Aorta (tissue), 5 donors: Measurements from ENCODE around the gene SBF2. TPM values are rescaled to one million over a fixed set of nuclear protein-coding genes. Genes with fewer than 3 reads are reported as not detected.
"Not testable (repeated sequence)": the region's sequence is repeated elsewhere in the genome, so short reads cannot be mapped to it uniquely, and the experiment has no call there.

Experiments used
- ATAC-seq: fragments of 200-7000 bp; cut with Tn5 transposase; one replicate; pipeline ENCODE4 v1.9.1; 2022; ENCODE audit warnings: moderate library complexity; ENCODE audit not compliant: low FRiP score
- DNase-seq, 2 donors: peaks; one replicate each; pipeline ENCODE4 v3.0.0-alpha.2; 2020
- H3K27ac ChIP-seq, 2 donors: one replicate each; pipeline ENCODE4 v1.5.1; 2013; ENCODE audit warnings: low read length in 2 of 2, mild to moderate bottlenecking in 2 of 2, moderate library complexity in 2 of 2, control low read depth in 1 of 2, inconsistent platforms in 1 of 2, low read depth in 1 of 2
- H3K27me3 ChIP-seq, 2 donors: one replicate each; pipeline ENCODE4 v1.6.1; 2013; ENCODE audit warnings: control low read depth in 1 of 2, low read length in 1 of 2, mild to moderate bottlenecking in 1 of 2, moderate library complexity in 1 of 2; ENCODE audit not compliant: insufficient read depth in 2 of 2, control insufficient read depth in 1 of 2
- H3K36me3 ChIP-seq, 2 donors: one replicate each; pipeline ENCODE4 v1.6.1; 2013; ENCODE audit warnings: control low read depth in 1 of 2, low read length in 1 of 2, mild to moderate bottlenecking in 1 of 2; ENCODE audit not compliant: insufficient read depth in 2 of 2, control insufficient read depth in 1 of 2
- H3K4me1 ChIP-seq, 2 donors: one replicate each; pipeline ENCODE4 v1.6.1; 2013; ENCODE audit warnings: low read length in 2 of 2, control low read depth in 1 of 2, mild to moderate bottlenecking in 1 of 2, moderate library complexity in 1 of 2; ENCODE audit not compliant: insufficient read depth in 2 of 2, control insufficient read depth in 1 of 2
- H3K4me3 ChIP-seq, 2 donors: one replicate each; pipeline ENCODE4 v1.5.1; 2013; ENCODE audit warnings: low read length in 2 of 2, control low read depth in 1 of 2, mild to moderate bottlenecking in 1 of 2
- H3K9me3 ChIP-seq: one replicate; pipeline ENCODE4 v1.6.1; 2013; ENCODE audit warnings: mild to moderate bottlenecking, low read length; ENCODE audit not compliant: control insufficient read depth
- WGBS, 2 donors: extraction: QIAGEN DNeasy Blood & Tissue Kit; methylation state at CpG; one replicate each; pipeline ENCODE4 v1.1.7; 2013; 5-methylcytosine and 5-hydroxymethylcytosine counted together
- intact Hi-C, 2 donors: fragments of 100-400 bp; cut with DNase I; formaldehyde crosslinking; loops; one replicate each; pipeline versions ENCODE4 v1.14.2 to v1.15.0; 2022
- polyA plus RNA-seq, 2 donors: library from polyadenylated mRNA; stranded (reverse); fragments of 200-250 nt; gene quantifications; one replicate each; pipeline ENCODE4 v1.2.3, GENCODE V29; 2013
- total RNA-seq, 2 donors: library from RNA; stranded (reverse); fragmentation: NEBNext Ultra II Directional; extraction: Animal tissue kit (Norgen Biotek cat#: 25700); gene quantifications; one replicate each; pipeline ENCODE4 v1.2.1, GENCODE V29; 2021
- donor health status: healthy with polysubstance abuse.
- donor health status: Bipolar disorder and iron deficiency.
- donor health status: DM: no; HTN: no; CAD: no.
- donor health status: DM: no; HTN: no; CAD: no.
- donor health status: DM: yes; HTN: yes; CAD: no.

SBF2 gene
- total and polyA plus RNA-seq, 4 donors = 6.4 to 82.0 (median 47.6) TPM

DNA sequence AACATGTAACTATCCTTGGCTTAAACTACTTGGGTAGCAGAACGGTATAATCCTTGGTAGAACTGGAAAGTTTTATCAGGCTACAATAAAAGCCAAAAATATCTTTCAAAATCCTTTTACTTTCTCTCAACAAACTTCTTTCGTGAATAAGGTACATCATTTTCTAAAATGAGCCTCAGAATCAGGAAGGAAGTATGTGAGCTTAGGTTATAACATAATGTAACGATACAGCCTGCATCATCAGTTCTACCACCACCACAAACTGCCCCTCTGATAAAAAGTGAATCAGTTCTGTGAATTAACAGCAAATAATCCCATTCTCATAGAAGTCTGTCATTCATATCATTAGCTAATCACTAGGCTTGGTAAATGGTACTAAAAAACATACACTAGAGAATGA lies 244.3 kb downstream of the SBF2 start:
- H3K4me1 ChIP-seq = no peaks in the 10 kb centered on the region
- H3K27me3 ChIP-seq = no peaks in the 10 kb centered on the region
- ATAC-seq (no peak), DNase-seq (no peak)
- WGBS, 2 donors = 51 to 63% methylated on average over 3 of the region's 3 CpGs
- peaks cover 2% of the 10 kb centered on the region for H3K9me3 ChIP-seq
- intact Hi-C loops = no loop called here
- no peak overlapping the region for H3K4me3 ChIP-seq
- H3K27ac ChIP-seq = no peak overlapping the region
- H3K36me3 ChIP-seq = no peaks in the 10 kb centered on the region

DNA sequence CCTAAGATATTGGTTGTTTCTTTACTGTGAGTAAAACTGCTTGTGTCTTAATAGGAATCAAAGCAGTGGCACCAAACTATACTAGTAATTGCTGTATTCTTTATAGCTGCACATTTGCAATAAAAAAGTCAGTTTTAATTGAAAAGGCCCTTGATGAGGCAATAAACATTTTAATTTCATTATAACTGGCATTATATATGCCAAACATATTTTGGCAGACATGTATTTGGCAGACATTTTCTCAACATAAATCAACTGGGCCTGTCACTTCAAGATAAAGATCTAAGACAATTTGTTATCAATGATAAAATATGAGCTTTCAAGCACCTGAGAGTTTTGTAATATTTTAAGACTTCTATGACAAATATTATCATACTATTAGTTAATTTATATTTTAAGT lies 245.7 kb downstream of the SBF2 start:
- Histone ChIP-seq H3K9me3 (peaks cover 8% of the 10 kb centered on the region), H3K27ac (no peak overlapping the region), H3K27me3 (no peaks in the 10 kb centered on the region), H3K36me3 (peaks cover 0 to 1% of the 10 kb centered on the region in 2 donors), H3K4me3 (no peak overlapping the region), H3K4me1 (no peaks in the 10 kb centered on the region)
- no peak for ATAC-seq
- intact Hi-C loops = no loop called here
- no peak for DNase-seq

DNA sequence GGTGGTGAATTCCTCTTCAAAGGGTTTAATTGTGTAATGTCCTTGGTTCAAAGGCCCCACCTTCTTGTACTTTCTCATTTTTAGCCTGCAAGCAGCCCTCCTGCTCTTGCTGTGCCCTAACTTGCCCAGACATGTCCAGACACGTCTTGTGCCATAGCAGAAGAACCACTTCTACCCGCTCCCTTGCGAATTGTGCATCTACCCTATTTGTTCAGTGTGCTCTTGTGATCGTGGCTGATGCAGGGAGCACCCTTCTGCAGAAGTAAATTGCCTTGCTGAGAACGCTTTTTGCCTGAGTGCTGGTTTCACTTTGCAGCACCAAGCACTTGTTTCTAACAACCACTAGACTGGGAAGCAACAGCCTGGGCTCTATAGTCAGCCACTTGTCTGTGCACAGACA lies 249.4 kb downstream of the SBF2 start:
- no peak overlapping the region for H3K4me3 ChIP-seq
- intact Hi-C loops = no loop called here
- H3K27ac ChIP-seq = no peak overlapping the region
- no peaks in the 10 kb centered on the region for H3K4me1 ChIP-seq
- peaks cover 0 to 1% of the 10 kb centered on the region in 2 donors for H3K36me3 ChIP-seq
- DNase-seq = no peak
- no peak for ATAC-seq
- no peaks in the 10 kb centered on the region for H3K27me3 ChIP-seq
- peaks cover 8% of the 10 kb centered on the region for H3K9me3 ChIP-seq
- 98% methylated on average over 5 of the region's 5 CpGs for WGBS, 2 donors

DNA sequence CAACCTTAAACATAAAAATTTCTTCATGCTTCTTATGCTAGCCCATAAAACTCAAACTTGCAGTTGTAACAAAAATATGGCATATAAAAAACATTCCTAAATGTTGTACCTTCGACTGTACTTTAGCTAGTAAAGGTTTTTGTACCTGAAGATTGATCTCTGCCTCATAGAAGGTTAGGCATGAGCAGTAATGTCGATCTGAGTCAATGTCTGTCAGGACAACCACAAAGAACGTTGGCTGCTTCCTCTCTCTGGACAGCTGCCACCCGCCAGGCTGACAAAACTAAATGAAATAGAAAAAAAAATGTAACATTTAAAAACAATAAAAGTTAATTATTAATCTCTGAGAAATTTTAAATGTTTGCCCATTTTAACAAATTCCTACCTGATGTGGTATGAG lies 251.3 kb downstream of the SBF2 start:
- H3K4me3 ChIP-seq = no peak overlapping the region
- no peaks in the 10 kb centered on the region for H3K4me1 ChIP-seq
- WGBS, 2 donors = 81 to 88% methylated on average over 4 of the region's 4 CpGs
- intact Hi-C loops = no loop called here
- H3K36me3 ChIP-seq = peaks cover 0 to 1% of the 10 kb centered on the region in 2 donors
- ATAC-seq (no peak), DNase-seq (no peak)
- no peak overlapping the region for H3K27ac ChIP-seq
- no peaks in the 10 kb centered on the region for H3K27me3 ChIP-seq
- H3K9me3 ChIP-seq = peaks cover 8% of the 10 kb centered on the region

DNA sequence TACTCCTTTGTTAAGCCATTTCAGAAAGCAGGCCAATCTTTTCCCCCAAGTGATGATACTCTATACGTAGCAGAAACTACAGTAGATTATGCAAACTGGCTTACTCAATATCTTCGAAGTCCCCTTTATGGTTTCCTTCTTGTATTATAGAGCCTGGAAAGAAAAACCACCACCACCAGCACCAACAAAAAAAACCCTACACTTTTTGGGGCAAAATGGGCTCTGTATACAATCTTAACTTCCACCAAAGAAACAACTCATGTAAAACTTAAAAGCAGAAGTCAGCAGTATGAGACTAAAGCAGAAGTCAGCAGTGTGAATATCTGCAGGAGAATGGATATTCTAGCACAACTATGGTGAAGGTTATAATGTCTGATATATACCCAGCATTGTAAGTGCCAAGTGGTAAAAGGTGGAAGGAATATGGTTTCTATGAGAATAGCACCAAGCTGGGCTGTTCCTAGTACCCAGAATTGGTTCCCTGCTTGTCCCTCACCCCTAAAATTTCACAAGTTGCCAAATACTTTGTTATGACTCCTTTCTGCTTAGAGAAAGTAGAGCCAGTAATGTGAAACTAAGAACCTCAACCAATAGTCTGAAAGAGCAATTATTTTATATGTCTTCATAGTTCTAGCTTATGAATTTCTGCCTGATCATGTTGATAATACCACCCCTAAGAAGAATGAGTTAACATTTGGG lies 252.1 kb downstream of the SBF2 start:
- intact Hi-C loops = no loop called here
- H3K4me1 ChIP-seq = no peaks in the 10 kb centered on the region
- no peaks in the 10 kb centered on the region for H3K27me3 ChIP-seq
- no peak overlapping the region for H3K4me3 ChIP-seq
- H3K36me3 ChIP-seq = peaks cover 0 to 1% of the 10 kb centered on the region in 2 donors
- no peak overlapping the region for H3K27ac ChIP-seq
- 93 to 100% methylated on average over 1 to 2 of the region's 2 CpGs for WGBS, 2 donors
- ATAC-seq = no peak
- no peak for DNase-seq
- H3K9me3 ChIP-seq = peaks cover 8% of the 10 kb centered on the region

DNA sequence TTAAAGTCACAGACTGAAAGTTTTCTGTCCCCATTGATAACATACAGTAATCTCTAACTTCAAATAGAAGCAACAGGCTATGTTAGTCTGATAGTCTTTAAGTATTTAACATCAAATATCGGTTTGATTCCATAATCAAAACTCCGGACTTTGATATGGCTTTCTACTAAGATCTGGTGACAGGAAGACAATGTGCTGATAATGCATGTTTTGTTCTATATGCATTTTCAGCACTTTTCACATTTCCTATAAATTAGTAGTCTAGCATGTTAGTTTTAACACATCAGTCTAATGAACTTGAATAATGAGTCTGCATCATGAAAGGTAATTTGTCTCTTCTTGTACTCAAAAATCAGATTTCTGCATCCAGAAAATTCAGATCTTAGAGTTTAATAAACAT lies 252.7 kb downstream of the SBF2 start:
- ATAC-seq (no peak), DNase-seq (no peak)
- Histone ChIP-seq H3K4me3 (no peak overlapping the region), H3K4me1 (no peaks in the 10 kb centered on the region), H3K27ac (no peak overlapping the region), H3K9me3 (peaks cover 8% of the 10 kb centered on the region), H3K27me3 (no peaks in the 10 kb centered on the region), H3K36me3 (peaks cover 0 to 1% of the 10 kb centered on the region in 2 donors)
- WGBS, 2 donors = 51 to 97% methylated on average over 2 of the region's 2 CpGs
- intact Hi-C loops = no loop called here

DNA sequence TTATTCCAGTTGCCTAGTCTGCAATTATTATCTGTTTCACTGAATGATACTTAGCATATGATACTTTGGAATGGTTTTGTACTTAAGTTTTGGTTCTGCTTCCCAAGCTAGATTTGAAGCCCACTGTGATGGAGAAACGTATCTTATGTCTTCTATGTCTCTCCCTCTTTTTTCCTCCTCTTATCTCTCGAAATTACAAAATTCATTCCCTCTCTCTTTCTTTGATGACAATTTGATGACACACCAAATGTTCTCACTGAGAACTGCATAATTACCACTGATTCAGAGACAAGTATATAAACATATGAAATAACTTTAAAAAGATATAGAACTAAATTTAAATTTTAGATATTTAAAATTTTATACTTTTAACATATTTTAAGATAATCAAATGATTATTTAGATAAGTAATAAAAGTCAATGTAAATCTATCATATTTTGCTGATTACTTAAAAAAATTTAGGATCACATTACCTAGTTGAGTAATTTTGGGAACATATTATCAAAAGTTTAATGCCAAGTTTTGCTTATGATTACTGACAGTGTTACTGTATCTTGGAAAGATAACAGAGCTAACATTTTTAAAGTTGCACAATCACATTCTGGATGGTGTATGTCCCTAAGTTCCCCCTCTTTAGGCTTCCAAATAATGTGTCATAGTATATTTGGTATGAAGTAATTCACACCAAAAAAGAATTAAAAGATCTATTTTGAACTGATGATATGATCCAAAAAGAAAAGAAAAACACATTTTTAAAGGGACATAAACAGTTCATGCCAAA lies 255.3 kb downstream of the SBF2 start:
- DNase-seq (no peak), ATAC-seq (no peak)
- Histone ChIP-seq H3K9me3 (peaks cover 2% of the 10 kb centered on the region), H3K27me3 (no peaks in the 10 kb centered on the region), H3K4me3 (no peak overlapping the region), H3K4me1 (no peaks in the 10 kb centered on the region), H3K27ac (no peak overlapping the region), H3K36me3 (no peaks in the 10 kb centered on the region)
- WGBS, 2 donors = 84 to 85% methylated on average over 2 of the region's 2 CpGs
- intact Hi-C loops = no loop called here

DNA sequence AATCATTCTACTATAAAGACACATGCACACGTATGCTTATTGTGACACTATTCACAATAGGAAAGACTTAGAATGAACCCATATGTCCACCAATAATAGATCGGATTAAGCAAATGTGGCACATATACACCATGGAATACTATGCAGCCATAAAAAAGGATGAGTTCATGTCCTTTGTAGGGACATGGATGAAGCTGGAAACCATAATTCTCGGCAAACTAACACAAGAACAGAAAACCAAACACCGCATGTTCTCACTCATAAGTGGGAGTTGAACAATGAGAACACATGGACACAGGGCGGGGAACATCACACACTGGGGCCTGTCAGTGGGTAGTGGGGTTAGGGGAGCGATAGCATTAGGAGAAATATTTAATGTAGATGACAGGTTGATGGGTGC lies 258.1 kb downstream of the SBF2 start:
- intact Hi-C loops, H3K27ac ChIP-seq, H3K27me3 ChIP-seq, H3K4me3 ChIP-seq, ATAC-seq, H3K4me1 ChIP-seq, H3K9me3 ChIP-seq, H3K36me3 ChIP-seq, DNase-seq: not testable (repeated sequence)
- WGBS, 2 donors = 96 to 98% methylated on average over 6 of the region's 6 CpGs

DNA sequence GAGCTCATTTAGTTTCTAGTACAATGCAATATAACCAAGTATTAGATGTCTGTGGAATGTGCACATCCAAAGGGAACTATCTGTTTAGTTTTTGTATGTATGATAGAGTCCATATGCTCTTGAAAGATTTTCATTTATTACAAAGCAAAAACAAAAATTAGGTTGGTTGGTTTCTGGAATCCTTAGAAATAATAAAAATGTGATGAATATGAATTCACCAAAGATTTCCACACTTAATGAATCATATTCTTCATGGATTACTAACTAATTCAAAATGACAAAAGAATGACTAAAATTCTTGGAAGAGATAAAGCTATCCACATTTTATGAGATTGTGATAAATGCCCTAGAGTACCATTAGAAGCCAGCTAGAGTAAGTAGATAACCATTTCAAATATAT lies 261.1 kb downstream of the SBF2 start:
- intact Hi-C loops = no loop called here
- Histone ChIP-seq H3K4me1 (no peaks in the 10 kb centered on the region), H3K27ac (no peak overlapping the region), H3K27me3 (no peaks in the 10 kb centered on the region), H3K36me3 (no peaks in the 10 kb centered on the region), H3K9me3 (no peaks in the 10 kb centered on the region), H3K4me3 (no peak overlapping the region)
- no peak for DNase-seq
- ATAC-seq = no peak
